Measurements from ENCODE around the gene NBEAL2. TPM values are rescaled to one million over a fixed set of nuclear protein-coding genes. Genes with fewer than 3 reads are reported as not detected.

Gene NBEAL2
- total RNA-seq, 1 experiment from 2014 or later, result 15.7 TPM

DNA sequence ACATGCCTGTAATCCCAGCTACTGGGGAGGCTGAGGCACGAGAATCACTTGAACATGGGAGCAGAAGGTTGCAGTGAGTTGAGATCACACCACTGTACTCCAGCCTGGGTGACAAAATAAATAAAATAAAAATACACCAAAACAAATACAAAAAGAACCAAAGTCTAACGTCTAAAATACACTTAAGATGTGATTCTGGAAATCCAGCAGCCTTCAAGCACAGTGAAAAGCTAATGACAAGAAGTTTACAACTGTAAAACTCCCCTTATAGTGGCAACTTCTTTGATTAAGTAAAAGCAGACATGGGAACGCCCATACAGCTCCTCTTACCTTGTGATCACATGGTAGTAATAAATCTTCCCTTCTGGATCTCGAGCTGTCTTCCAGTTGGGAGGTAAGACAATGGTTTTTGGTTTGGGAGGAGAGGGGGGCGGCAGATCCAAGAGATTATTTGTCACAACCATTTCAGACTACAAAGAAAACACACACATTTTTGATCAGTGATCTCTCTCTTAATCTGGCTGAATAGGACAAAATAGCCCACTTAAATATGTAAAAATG, 62.8 kb downstream of the NBEAL2 start:
- Histone ChIP-seq H3K4me1 (ENCODE audit: insufficient read depth, low read length, poor library complexity, severe bottlenecking) (no peaks in the 10 kb centered on the region), H3K4me3 (ENCODE audit: low read depth, low read length, poor library complexity, severe bottlenecking) (no peak overlapping the region), H3K9me3 (ENCODE audit: low read depth, low read length, poor library complexity, severe bottlenecking) (no peaks in the 10 kb centered on the region), H3K27me3 (replicated peaks; ENCODE audit: insufficient read depth, low read depth, low read length, poor library complexity) (no peaks in the 10 kb centered on the region), H3K27ac (ENCODE audit: low read depth, low read length, poor library complexity, severe bottlenecking) (no peak overlapping the region), H3K36me3 (ENCODE audit: insufficient read depth, low read length, poor library complexity, severe bottlenecking) (peaks cover 17% of the 10 kb centered on the region)
- TF ChIP-seq EZH2 (IDR thresholded peaks at IDR 0.05; ENCODE audit: borderline replicate concordance, low read depth, low read length, poor library complexity, severe bottlenecking), result no peak
- TF ChIP-seq CTCF (conservative IDR thresholded peaks at IDR 0.05; ENCODE audit: low read depth, low read length), result no peak
- no TSS peak for BruUV-seq (replicated peaks)
- DNase-seq (ENCODE audit: low spot score), result no peak
- POLR2A ChIA-PET (ENCODE audit: low non-redundant PET), result no interaction called here
- intact Hi-C loops (cut with micrococcal nuclease; ENCODE audit: unreplicated experiment), result no loop called here
- CTCF ChIA-PET, result no interaction called here

DNA sequence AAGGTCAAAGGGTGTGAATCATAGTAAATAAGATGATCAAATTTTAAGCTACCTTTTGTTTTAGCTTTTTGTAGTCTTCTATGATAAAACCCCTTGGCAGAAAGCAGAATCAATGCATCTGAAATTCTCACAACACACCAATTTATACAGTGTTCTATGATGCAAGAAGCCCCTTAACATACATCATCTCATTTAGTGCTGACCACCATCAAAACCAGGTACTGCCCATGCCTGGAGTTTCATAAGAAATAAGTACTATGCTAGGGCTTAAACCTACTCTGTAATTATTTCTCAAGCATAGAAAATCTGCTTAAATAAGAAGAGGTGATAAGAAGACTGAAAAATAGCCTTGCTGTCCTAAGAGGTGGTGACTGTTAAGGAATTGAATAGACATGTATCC, 67.6 kb downstream of the NBEAL2 start:
- H3K36me3 ChIP-seq (ENCODE audit: insufficient read depth, low read length, poor library complexity, severe bottlenecking), result no peaks in the 10 kb centered on the region
- H3K27ac ChIP-seq (ENCODE audit: low read depth, low read length, poor library complexity, severe bottlenecking), result peak overlapping the region; percentile 30
- H3K4me1 ChIP-seq (ENCODE audit: insufficient read depth, low read length, poor library complexity, severe bottlenecking), result no peaks in the 10 kb centered on the region
- no peaks in the 10 kb centered on the region for H3K27me3 ChIP-seq (replicated peaks; ENCODE audit: insufficient read depth, low read depth, low read length, poor library complexity)
- DNase-seq (ENCODE audit: low spot score), result no peak
- intact Hi-C loops (cut with micrococcal nuclease; ENCODE audit: unreplicated experiment), result no loop called here
- ChIA-PET POLR2A (ENCODE audit: low non-redundant PET) (no interaction called here), CTCF (no interaction called here)
- H3K4me3 ChIP-seq (ENCODE audit: low read depth, low read length, poor library complexity, severe bottlenecking), result no peak overlapping the region
- no TSS peak for BruUV-seq (replicated peaks)
- TF ChIP-seq EZH2 (IDR thresholded peaks at IDR 0.05; ENCODE audit: borderline replicate concordance, low read depth, low read length, poor library complexity, severe bottlenecking) (no peak), CTCF (conservative IDR thresholded peaks at IDR 0.05; ENCODE audit: low read depth, low read length) (no peak)
- no peaks in the 10 kb centered on the region for H3K9me3 ChIP-seq (ENCODE audit: low read depth, low read length, poor library complexity, severe bottlenecking)

GRCh38 chr3:47047673-47048072, 68.2 kb downstream of the NBEAL2 start:
- Histone ChIP-seq H3K4me3 (ENCODE audit: low read depth, low read length, poor library complexity, severe bottlenecking) (no peak overlapping the region), H3K36me3 (ENCODE audit: insufficient read depth, low read length, poor library complexity, severe bottlenecking) (no peaks in the 10 kb centered on the region), H3K27ac (ENCODE audit: low read depth, low read length, poor library complexity, severe bottlenecking) (peak overlapping the region; percentile 30), H3K4me1 (ENCODE audit: insufficient read depth, low read length, poor library complexity, severe bottlenecking) (no peaks in the 10 kb centered on the region), H3K9me3 (ENCODE audit: low read depth, low read length, poor library complexity, severe bottlenecking) (no peaks in the 10 kb centered on the region), H3K27me3 (replicated peaks; ENCODE audit: insufficient read depth, low read depth, low read length, poor library complexity) (no peaks in the 10 kb centered on the region)
- BruUV-seq (replicated peaks), result no TSS peak
- CTCF ChIA-PET, result no interaction called here
- intact Hi-C loops (cut with micrococcal nuclease; ENCODE audit: unreplicated experiment), result no loop called here
- TF ChIP-seq EZH2 (IDR thresholded peaks at IDR 0.05; ENCODE audit: borderline replicate concordance, low read depth, low read length, poor library complexity, severe bottlenecking) (no peak), CTCF (conservative IDR thresholded peaks at IDR 0.05; ENCODE audit: low read depth, low read length) (no peak)
- no peak for DNase-seq (ENCODE audit: low spot score)
- POLR2A ChIA-PET (ENCODE audit: low non-redundant PET), result no interaction called here

Measured in A673 (cell line).